ENCODE results near the gene FIG4. TPM values are rescaled to one million over a fixed set of nuclear protein-coding genes. Genes with fewer than 3 reads are reported as not detected.
A peak's percentile ranks its signal among the peaks of the same experiment; 100 is the strongest.
"Not testable (repeated sequence)": the region's sequence is repeated elsewhere in the genome, so short reads cannot be mapped to it uniquely, and the experiment has no call there.

The FIG4 gene
- total RNA-seq, 1 donor from 2014 or later: 8.2 TPM

GRCh38 chr6:109759098-109759955, 68.2 kb downstream of the FIG4 start:
- no peak for DNase-seq (ENCODE audit: low read depth in 2 of 2)

GRCh38 chr6:109760208-109760607, 69.1 kb downstream of the FIG4 start:
- peak; percentile 28 to 78 for DNase-seq (ENCODE audit: low read depth in 2 of 2)

- DNase-seq (ENCODE audit: low read depth in 2 of 2): no peak
Observed at GRCh38 chr6:109762166-109762565, 71.1 kb downstream of the FIG4 start.

- no peak for DNase-seq (ENCODE audit: low read depth in 2 of 2)
Observed at GRCh38 chr6:109762769-109763441, 71.8 kb downstream of the FIG4 start.

GRCh38 chr6:109766167-109766566, 75.1 kb downstream of the FIG4 start:
- DNase-seq (ENCODE audit: low read depth in 2 of 2): no peak

GRCh38 chr6:109767961-109768360, 76.9 kb downstream of the FIG4 start:
- DNase-seq (ENCODE audit: low read depth in 2 of 2): no peak

GRCh38 chr6:109768485-109768884, 77.4 kb downstream of the FIG4 start:
- DNase-seq (ENCODE audit: low read depth in 2 of 2): no peak

GRCh38 chr6:109769213-109769612, 78.1 kb downstream of the FIG4 start:
- DNase-seq (ENCODE audit: low read depth in 2 of 2): no peak

- DNase-seq (ENCODE audit: low read depth in 2 of 2): no peak
Observed at GRCh38 chr6:109770047-109770446, 79.0 kb downstream of the FIG4 start.

- DNase-seq (ENCODE audit: low read depth in 2 of 2): no peak
Observed at GRCh38 chr6:109770779-109771178, 79.7 kb downstream of the FIG4 start.

GRCh38 chr6:109771939-109772755, 81.1 kb downstream of the FIG4 start:
- not testable (repeated sequence) for DNase-seq (ENCODE audit: low read depth in 2 of 2)

GRCh38 chr6:109772883-109773431, 81.9 kb downstream of the FIG4 start:
- no peak for DNase-seq (ENCODE audit: low read depth in 2 of 2)

GRCh38 chr6:109781001-109781400, 89.9 kb downstream of the FIG4 start:
- DNase-seq (ENCODE audit: low read depth in 2 of 2): no peak

GRCh38 chr6:109782491-109782999, 91.4 kb downstream of the FIG4 start:
- no peak for DNase-seq (ENCODE audit: low read depth in 2 of 2)

GRCh38 chr6:109783250-109783986, 92.3 kb downstream of the FIG4 start:
- DNase-seq (ENCODE audit: low read depth in 2 of 2): peak in 1 of 2 donors; percentile 34

GRCh38 chr6:109787312-109787711, 96.2 kb downstream of the FIG4 start:
- DNase-seq (ENCODE audit: low read depth in 2 of 2): no peak

GRCh38 chr6:109788687-109789086, 97.6 kb downstream of the FIG4 start:
- DNase-seq (ENCODE audit: low read depth in 2 of 2): no peak

- peak in 1 of 2 donors; percentile 54 for DNase-seq (ENCODE audit: low read depth in 2 of 2)
Observed at GRCh38 chr6:109790131-109790530, 99.0 kb downstream of the FIG4 start.

GRCh38 chr6:109791301-109791700, 100.2 kb downstream of the FIG4 start:
- no peak for DNase-seq (ENCODE audit: low read depth in 2 of 2)

- DNase-seq (ENCODE audit: low read depth in 2 of 2): no peak
Observed at GRCh38 chr6:109793021-109793420, 101.9 kb downstream of the FIG4 start.

GRCh38 chr6:109793792-109794191, 102.7 kb downstream of the FIG4 start:
- DNase-seq (ENCODE audit: low read depth in 2 of 2): peak; percentile 82 to 93

Measured in dermis microvascular lymphatic vessel endothelial cell (primary cell).